HEK293 (cell line): ENCODE data around the gene KANSL1L.

Experiments used
- KLF1 ChIP-seq: fragments of 450-650 bp; formaldehyde crosslinking; IDR thresholded peaks from 2 replicates; pipeline ENCODE4 v1.5.1; 2016; ENCODE audit warnings: missing biosample characterization, missing genetic modification characterization
- KLF9 ChIP-seq: fragments of 450-650 bp; formaldehyde crosslinking; IDR thresholded peaks from 2 replicates; pipeline ENCODE4 v1.5.1; 2016; ENCODE audit warnings: missing biosample characterization, missing genetic modification characterization, low read depth
- SP3 ChIP-seq: fragments of 450-650 bp; formaldehyde crosslinking; IDR thresholded peaks from 2 replicates; pipeline ENCODE4 v1.5.1; 2016; ENCODE audit warnings: missing biosample characterization, missing genetic modification characterization
- YY1 ChIP-seq: fragments of 450-650 bp; formaldehyde crosslinking; IDR thresholded peaks from 2 replicates; pipeline ENCODE4 v1.5.1; 2018; ENCODE audit warnings: missing biosample characterization, missing genetic modification characterization
- YY2 ChIP-seq: fragments of 450-650 bp; formaldehyde crosslinking; IDR thresholded peaks from 2 replicates; pipeline ENCODE4 v1.5.1; 2016; ENCODE audit warnings: missing biosample characterization, missing genetic modification characterization
- ZBTB17 ChIP-seq: fragments of 450-650 bp; formaldehyde crosslinking; IDR thresholded peaks from 2 replicates; pipeline ENCODE4 v1.5.1; 2016; ENCODE audit warnings: missing biosample characterization, missing genetic modification characterization
- ZBTB48 ChIP-seq: fragments of 450-650 bp; formaldehyde crosslinking; IDR thresholded peaks from 2 replicates; pipeline ENCODE4 v1.5.1; 2016; ENCODE audit warnings: missing biosample characterization, missing genetic modification characterization
- ZBTB7A ChIP-seq: fragments of 450-650 bp; formaldehyde crosslinking; IDR thresholded peaks from 2 replicates; pipeline ENCODE4 v1.5.1; 2016; ENCODE audit warnings: low read depth, missing biosample characterization, missing genetic modification characterization
- ZFHX2 ChIP-seq: fragments of 450-650 bp; formaldehyde crosslinking; conservative IDR thresholded peaks from 2 replicates; pipeline ENCODE4 v1.5.1; 2016; ENCODE audit warnings: missing biosample characterization, missing genetic modification characterization
- ZNF112 ChIP-seq: fragments of 450-650 bp; formaldehyde crosslinking; IDR thresholded peaks from 2 replicates; pipeline ENCODE4 v1.5.0; 2017; ENCODE audit warnings: missing biosample characterization, missing genetic modification characterization
- ZNF350 ChIP-seq: fragments of 450-650 bp; formaldehyde crosslinking; IDR thresholded peaks from 2 replicates; pipeline ENCODE4 v1.5.0; 2017; ENCODE audit warnings: missing biosample characterization, mild to moderate bottlenecking, missing genetic modification characterization
- ZNF366 ChIP-seq: fragments of 450-650 bp; formaldehyde crosslinking; conservative IDR thresholded peaks from 2 replicates; pipeline ENCODE4 v1.5.1; 2016; ENCODE audit warnings: missing biosample characterization, missing genetic modification characterization
- ZNF76 ChIP-seq: fragments of 450-650 bp; formaldehyde crosslinking; IDR thresholded peaks from 2 replicates; pipeline ENCODE4; 2016; ENCODE audit warnings: low read depth, missing biosample characterization, missing genetic modification characterization, borderline replicate concordance
- ZXDB ChIP-seq: fragments of 450-650 bp; formaldehyde crosslinking; IDR thresholded peaks from 2 replicates; pipeline ENCODE4 v1.5.1; 2016; ENCODE audit warnings: missing biosample characterization, missing genetic modification characterization
- TF ChIP-seq, protein P1 (sequence below): fragments of 450-650 bp; formaldehyde crosslinking; IDR thresholded peaks from 2 replicates; pipeline ENCODE4 v1.5.1; 2016; ENCODE audit warnings: missing biosample characterization, missing genetic modification characterization
- TF ChIP-seq, protein P2 (sequence below): fragments of 450-650 bp; formaldehyde crosslinking; conservative IDR thresholded peaks from 2 replicates; pipeline ENCODE4 v1.5.1; 2016; ENCODE audit warnings: low read depth, missing biosample characterization, missing genetic modification characterization
- TF ChIP-seq, protein P3 (sequence below): fragments of 450-650 bp; formaldehyde crosslinking; conservative IDR thresholded peaks from 2 replicates; pipeline ENCODE4 v1.5.1; 2016; ENCODE audit warnings: low read depth, missing biosample characterization, missing genetic modification characterization

The KANSL1L gene

DNA sequence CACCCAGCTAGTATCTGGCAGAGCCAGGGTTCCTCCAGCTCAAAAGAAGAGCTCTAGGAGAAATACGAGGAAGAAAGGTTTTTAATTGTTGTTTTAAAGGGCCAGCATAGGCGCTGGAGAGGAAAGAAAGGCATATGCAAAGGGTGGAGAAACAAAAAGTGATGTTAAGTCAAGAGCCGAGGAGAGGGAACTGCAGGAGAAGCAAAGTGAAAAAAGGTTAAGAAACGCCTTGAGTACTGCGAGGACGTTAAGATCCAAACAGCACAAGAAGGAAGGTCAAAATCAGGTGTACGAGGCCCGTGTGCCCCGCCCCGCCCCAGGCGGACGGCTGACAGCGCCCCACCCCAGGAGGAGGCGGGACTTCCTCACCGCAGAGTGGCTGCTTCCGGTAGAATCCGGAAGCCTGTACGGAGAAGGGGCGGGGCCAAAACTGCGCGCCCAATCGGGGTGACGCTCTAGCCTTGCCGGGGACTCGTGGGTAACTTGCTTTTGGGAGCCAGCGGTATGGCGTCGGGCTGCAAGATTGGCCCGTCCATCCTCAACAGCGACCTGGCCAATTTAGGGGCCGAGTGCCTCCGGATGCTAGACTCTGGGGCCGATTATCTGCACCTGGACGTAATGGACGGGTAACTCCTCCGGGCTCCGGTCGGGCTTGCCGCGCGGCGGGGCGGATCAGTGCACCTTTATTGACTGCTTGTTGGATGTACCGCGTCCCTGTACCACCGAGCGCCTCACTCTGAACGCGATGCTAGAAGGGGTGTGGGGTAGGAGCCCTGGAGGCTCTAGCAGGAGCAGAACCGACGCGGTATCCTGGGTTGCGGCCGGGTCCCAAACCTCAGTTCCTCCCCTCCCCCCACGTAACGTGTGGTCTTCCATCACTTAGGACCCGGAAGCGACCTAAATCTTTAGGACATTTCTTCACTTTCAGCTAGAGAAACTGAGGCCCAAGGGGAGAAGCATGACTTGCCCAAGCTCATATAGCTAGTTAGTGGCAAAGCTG, 168.8 kb downstream of the KANSL1L start, which contains the start of gene RPE (continued):
- TF ChIP-seq, protein P1, sequence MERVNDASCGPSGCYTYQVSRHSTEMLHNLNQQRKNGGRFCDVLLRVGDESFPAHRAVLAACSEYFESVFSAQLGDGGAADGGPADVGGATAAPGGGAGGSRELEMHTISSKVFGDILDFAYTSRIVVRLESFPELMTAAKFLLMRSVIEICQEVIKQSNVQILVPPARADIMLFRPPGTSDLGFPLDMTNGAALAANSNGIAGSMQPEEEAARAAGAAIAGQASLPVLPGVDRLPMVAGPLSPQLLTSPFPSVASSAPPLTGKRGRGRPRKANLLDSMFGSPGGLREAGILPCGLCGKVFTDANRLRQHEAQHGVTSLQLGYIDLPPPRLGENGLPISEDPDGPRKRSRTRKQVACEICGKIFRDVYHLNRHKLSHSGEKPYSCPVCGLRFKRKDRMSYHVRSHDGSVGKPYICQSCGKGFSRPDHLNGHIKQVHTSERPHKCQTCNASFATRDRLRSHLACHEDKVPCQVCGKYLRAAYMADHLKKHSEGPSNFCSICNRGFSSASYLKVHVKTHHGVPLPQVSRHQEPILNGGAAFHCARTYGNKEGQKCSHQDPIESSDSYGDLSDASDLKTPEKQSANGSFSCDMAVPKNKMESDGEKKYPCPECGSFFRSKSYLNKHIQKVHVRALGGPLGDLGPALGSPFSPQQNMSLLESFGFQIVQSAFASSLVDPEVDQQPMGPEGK = peak; percentile 80
- TF ChIP-seq KLF1 (tag by site-specific recombination) (peak; percentile 70), ZBTB48 (tag by site-specific recombination) (peak; percentile 44), ZBTB17 (tag by site-specific recombination) (peak; percentile 53; the same call in 1 of the 2 replicates), SP3 (tag by site-specific recombination) (peak; percentile 86), ZNF350 (tag by site-specific recombination) (no peak), ZNF76 (tag by site-specific recombination) (peak; percentile 84), ZBTB7A (no peak), KLF9 (tag by site-specific recombination) (peak; percentile 59; the same call in 1 of the 2 replicates), ZFHX2 (tag by site-specific recombination) (no peak), YY1 (tag by site-specific recombination) (peak; percentile 67; the same call in 1 of the 2 replicates), ZNF112 (tag by site-specific recombination) (no peak), ZNF366 (peak; percentile 40; the same call in 1 of the 2 replicates), YY2 (tag by site-specific recombination) (peak; percentile 65), ZXDB (tag by site-specific recombination) (peak; percentile 20; the same call in 1 of the 2 replicates)
- TF ChIP-seq, protein P2, sequence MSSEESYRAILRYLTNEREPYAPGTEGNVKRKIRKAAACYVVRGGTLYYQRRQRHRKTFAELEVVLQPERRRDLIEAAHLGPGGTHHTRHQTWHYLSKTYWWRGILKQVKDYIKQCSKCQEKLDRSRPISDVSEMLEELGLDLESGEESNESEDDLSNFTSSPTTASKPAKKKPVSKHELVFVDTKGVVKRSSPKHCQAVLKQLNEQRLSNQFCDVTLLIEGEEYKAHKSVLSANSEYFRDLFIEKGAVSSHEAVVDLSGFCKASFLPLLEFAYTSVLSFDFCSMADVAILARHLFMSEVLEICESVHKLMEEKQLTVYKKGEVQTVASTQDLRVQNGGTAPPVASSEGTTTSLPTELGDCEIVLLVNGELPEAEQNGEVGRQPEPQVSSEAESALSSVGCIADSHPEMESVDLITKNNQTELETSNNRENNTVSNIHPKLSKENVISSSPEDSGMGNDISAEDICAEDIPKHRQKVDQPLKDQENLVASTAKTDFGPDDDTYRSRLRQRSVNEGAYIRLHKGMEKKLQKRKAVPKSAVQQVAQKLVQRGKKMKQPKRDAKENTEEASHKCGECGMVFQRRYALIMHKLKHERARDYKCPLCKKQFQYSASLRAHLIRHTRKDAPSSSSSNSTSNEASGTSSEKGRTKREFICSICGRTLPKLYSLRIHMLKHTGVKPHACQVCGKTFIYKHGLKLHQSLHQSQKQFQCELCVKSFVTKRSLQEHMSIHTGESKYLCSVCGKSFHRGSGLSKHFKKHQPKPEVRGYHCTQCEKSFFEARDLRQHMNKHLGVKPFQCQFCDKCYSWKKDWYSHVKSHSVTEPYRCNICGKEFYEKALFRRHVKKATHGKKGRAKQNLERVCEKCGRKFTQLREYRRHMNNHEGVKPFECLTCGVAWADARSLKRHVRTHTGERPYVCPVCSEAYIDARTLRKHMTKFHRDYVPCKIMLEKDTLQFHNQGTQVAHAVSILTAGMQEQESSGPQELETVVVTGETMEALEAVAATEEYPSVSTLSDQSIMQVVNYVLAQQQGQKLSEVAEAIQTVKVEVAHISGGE (tag by site-specific recombination) = peak; percentile 90
- TF ChIP-seq, protein P3, sequence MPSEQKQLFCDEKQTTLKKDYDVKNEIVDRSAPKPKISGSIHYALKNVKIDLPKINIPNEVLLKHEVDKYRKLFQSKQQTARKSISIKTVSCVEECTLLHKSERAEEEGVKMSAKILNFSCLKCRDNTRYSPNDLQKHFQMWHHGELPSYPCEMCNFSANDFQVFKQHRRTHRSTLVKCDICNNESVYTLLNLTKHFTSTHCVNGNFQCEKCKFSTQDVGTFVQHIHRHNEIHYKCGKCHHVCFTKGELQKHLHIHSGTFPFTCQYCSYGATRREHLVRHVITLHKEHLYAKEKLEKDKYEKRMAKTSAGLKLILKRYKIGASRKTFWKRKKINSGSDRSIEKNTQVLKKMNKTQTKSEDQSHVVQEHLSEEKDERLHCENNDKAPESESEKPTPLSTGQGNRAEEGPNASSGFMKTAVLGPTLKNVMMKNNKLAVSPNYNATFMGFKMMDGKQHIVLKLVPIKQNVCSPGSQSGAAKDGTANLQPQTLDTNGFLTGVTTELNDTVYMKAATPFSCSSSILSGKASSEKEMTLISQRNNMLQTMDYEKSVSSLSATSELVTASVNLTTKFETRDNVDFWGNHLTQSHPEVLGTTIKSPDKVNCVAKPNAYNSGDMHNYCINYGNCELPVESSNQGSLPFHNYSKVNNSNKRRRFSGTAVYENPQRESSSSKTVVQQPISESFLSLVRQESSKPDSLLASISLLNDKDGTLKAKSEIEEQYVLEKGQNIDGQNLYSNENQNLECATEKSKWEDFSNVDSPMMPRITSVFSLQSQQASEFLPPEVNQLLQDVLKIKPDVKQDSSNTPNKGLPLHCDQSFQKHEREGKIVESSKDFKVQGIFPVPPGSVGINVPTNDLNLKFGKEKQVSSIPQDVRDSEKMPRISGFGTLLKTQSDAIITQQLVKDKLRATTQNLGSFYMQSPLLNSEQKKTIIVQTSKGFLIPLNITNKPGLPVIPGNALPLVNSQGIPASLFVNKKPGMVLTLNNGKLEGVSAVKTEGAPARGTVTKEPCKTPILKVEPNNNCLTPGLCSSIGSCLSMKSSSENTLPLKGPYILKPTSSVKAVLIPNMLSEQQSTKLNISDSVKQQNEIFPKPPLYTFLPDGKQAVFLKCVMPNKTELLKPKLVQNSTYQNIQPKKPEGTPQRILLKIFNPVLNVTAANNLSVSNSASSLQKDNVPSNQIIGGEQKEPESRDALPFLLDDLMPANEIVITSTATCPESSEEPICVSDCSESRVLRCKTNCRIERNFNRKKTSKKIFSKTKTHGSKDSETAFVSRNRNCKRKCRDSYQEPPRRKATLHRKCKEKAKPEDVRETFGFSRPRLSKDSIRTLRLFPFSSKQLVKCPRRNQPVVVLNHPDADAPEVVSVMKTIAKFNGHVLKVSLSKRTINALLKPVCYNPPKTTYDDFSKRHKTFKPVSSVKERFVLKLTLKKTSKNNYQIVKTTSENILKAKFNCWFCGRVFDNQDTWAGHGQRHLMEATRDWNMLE = peak; percentile 91
- TF ChIP-seq, all 188 proteins: peak for 25
